ENCODE measurements around the gene NAV3.

Gene NAV3

GRCh38 chr12:77847060-77847541 is 16.4 kb downstream of the NAV3 start:
- H3K9me3 Mint-ChIP-seq = no peaks in the 10 kb centered on the region
- no peaks in the 10 kb centered on the region for H3K4me1 Mint-ChIP-seq
- no peak for DNase-seq
- H3K27me3 Mint-ChIP-seq (ENCODE audit: low read depth, poor library complexity) = no peaks in the 10 kb centered on the region
- H3K27ac Mint-ChIP-seq = no peak overlapping the region
- H3K36me3 Mint-ChIP-seq (ENCODE audit: low read depth) = no peaks in the 10 kb centered on the region
- TF ChIP-seq CTCF (IDR thresholded peaks at IDR 0.05) = no peak
- no peak overlapping the region for H3K4me3 Mint-ChIP-seq

- no peak for TF ChIP-seq CTCF (IDR thresholded peaks at IDR 0.05)
- H3K4me1 Mint-ChIP-seq = no peaks in the 10 kb centered on the region
- H3K4me3 Mint-ChIP-seq = no peak overlapping the region
- no peaks in the 10 kb centered on the region for H3K36me3 Mint-ChIP-seq (ENCODE audit: low read depth)
- H3K9me3 Mint-ChIP-seq = no peaks in the 10 kb centered on the region
- H3K27me3 Mint-ChIP-seq (ENCODE audit: low read depth, poor library complexity) = no peaks in the 10 kb centered on the region
- no peak overlapping the region for H3K27ac Mint-ChIP-seq
- no peak for DNase-seq
These were observed 17.2 kb downstream of the NAV3 start for GRCh38 chr12:77847680-77848431.

- Mint-ChIP-seq H3K4me3 (no peak overlapping the region), H3K4me1 (no peaks in the 10 kb centered on the region), H3K9me3 (no peaks in the 10 kb centered on the region), H3K27me3 (ENCODE audit: low read depth, poor library complexity) (no peaks in the 10 kb centered on the region), H3K27ac (no peak overlapping the region), H3K36me3 (ENCODE audit: low read depth) (no peaks in the 10 kb centered on the region)
- DNase-seq = no peak
- TF ChIP-seq CTCF (IDR thresholded peaks at IDR 0.05) = no peak
These were observed 19.4 kb downstream of the NAV3 start for GRCh38 chr12:77850129-77850528.

- Mint-ChIP-seq H3K4me1 (no peaks in the 10 kb centered on the region), H3K27ac (no peak overlapping the region), H3K9me3 (no peaks in the 10 kb centered on the region), H3K4me3 (no peak overlapping the region), H3K27me3 (ENCODE audit: low read depth, poor library complexity) (no peaks in the 10 kb centered on the region), H3K36me3 (ENCODE audit: low read depth) (no peaks in the 10 kb centered on the region)
- no peak for DNase-seq
- no peak for TF ChIP-seq CTCF (IDR thresholded peaks at IDR 0.05)
These were observed 20.0 kb downstream of the NAV3 start for GRCh38 chr12:77850698-77851097.

- no peak for TF ChIP-seq CTCF (IDR thresholded peaks at IDR 0.05)
- no peaks in the 10 kb centered on the region for H3K4me1 Mint-ChIP-seq
- no peak overlapping the region for H3K4me3 Mint-ChIP-seq
- H3K36me3 Mint-ChIP-seq (ENCODE audit: low read depth) = no peaks in the 10 kb centered on the region
- DNase-seq = no peak
- no peaks in the 10 kb centered on the region for H3K9me3 Mint-ChIP-seq
- H3K27ac Mint-ChIP-seq = no peak overlapping the region
- H3K27me3 Mint-ChIP-seq (ENCODE audit: low read depth, poor library complexity) = no peaks in the 10 kb centered on the region
These were observed 24.9 kb downstream of the NAV3 start for GRCh38 chr12:77855548-77855947.

GRCh38 chr12:77861317-77861716 is 30.6 kb downstream of the NAV3 start:
- no peaks in the 10 kb centered on the region for H3K27me3 Mint-ChIP-seq (ENCODE audit: low read depth, poor library complexity)
- H3K4me1 Mint-ChIP-seq = no peaks in the 10 kb centered on the region
- no peak overlapping the region for H3K27ac Mint-ChIP-seq
- no peak for TF ChIP-seq CTCF (IDR thresholded peaks at IDR 0.05)
- no peak overlapping the region for H3K4me3 Mint-ChIP-seq
- H3K9me3 Mint-ChIP-seq = no peaks in the 10 kb centered on the region
- H3K36me3 Mint-ChIP-seq (ENCODE audit: low read depth) = no peaks in the 10 kb centered on the region
- DNase-seq = no peak

Data from nephron progenitor cell (in vitro differentiated cells).